Stimulated activated CD8-positive, alpha-beta memory T cell treated with anti-CD3 and anti-CD28 coated beads, Interleukin-15, amount 100 ng/mL, for 4 hours (primary cell): ENCODE data around the gene BCL2.
A peak's percentile ranks its signal among the peaks of the same experiment; 100 is the strongest.

Experiments used
- DNase-seq, 2 donors: peaks; one replicate each; pipeline ENCODE4 v3.0.0-alpha.2; 2020; ENCODE audit warnings: low read depth in 2 of 2

Gene BCL2

DNA sequence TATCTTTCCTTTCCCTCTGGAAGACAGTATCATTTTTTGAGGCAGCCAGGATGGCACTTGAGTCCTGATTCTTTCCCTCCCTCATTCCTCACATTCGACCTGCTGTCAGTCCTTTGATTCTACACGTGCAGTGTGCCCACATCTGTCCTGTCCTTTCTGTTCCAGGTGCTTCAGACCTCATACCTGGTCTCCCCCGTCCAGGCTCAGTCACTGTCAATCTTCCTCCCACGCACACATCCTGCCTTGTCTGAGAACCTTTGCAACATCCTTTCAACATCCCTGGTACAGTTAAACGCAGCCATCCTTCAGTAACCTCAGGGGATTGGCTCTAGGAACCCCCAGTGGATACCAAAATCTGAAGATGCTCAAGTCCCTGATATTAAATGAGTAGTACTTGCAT lies 10.1 kb downstream of the BCL2 start:
- DNase-seq, result no peak

DNA sequence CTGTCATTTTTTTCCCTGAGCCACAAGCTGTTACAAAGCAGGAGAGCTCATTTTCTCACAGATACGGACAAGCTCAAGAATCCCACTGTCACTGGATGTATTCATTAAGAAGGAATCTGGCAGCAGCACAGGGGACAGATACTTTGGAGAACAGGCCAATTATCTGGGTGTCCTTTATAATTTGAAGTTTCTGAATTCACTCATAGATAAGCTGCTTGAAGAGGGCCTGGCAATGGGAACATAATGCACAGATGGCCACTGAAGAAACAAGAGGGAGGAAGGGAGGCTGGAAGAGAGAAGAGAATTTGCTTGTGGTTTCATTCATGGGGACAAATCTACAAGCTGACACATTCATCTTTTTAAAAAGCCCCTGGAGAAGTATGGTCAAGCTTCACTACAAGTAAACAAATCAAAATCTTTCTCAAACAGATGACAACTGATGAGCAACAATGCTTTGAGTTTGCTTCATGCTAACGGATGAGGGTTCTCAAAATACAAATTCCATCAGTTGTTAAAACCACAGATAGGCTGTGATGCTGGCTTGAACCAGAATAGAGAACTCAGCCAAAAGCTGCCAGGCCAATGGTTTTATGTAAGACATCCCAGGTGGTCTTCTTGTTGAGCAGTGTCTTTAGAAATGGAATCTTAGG lies 11.9 kb downstream of the BCL2 start:
- DNase-seq, result no peak

GRCh38 chr18:63306819-63307550 lies 12.6 kb downstream of the BCL2 start:
- DNase-seq, result no peak

- DNase-seq, result no peak
Measured at GRCh38 chr18:63306249-63306648, 13.3 kb downstream of the BCL2 start.

DNA sequence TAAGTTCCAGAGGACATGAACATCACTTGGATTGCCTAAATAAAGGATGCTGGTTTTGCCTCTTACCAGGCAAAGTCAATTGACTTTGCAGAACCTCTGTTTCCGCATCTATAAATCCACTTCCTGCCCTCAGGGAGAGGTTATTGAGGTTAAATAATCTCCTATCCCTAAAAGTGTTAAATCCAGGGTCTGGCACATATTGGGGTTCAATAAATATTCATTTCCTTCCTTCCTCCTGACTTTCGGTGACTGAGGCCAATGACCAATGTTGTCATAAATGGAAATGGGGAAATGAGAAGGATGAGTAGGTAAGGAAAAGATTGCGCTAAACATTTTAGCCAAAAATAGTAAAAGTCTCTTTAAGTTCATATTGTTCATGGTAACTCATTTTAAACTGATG lies 16.0 kb downstream of the BCL2 start:
- no peak for DNase-seq

- no peak for DNase-seq
Measured at GRCh38 chr18:63302636-63303405, 16.7 kb downstream of the BCL2 start.

DNA sequence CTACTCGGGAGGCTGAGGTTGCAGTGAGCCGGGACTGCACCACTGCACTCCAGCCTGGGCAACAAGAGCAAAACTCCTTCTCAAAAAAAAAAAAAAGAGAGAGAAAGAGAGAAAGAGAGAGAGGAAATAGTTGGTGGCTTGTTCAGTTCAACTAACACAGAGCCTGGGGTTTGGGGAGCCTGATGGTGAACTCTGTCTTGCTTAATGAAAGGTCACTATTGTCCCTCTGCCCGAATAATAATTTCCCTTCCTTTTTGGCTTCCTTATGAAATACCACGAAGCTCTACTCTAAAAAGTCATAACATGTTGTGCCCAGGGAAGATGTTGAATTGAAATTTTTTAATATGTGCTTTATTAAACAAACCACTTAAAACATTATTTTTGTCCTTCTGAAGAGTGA lies 17.3 kb downstream of the BCL2 start:
- no peak for DNase-seq

GRCh38 chr18:63301434-63301833 lies 18.1 kb downstream of the BCL2 start:
- no peak for DNase-seq

GRCh38 chr18:63299837-63300745 lies 19.5 kb downstream of the BCL2 start:
- DNase-seq, result no peak

GRCh38 chr18:63298400-63299365 lies 20.9 kb downstream of the BCL2 start:
- DNase-seq, result no peak

DNA sequence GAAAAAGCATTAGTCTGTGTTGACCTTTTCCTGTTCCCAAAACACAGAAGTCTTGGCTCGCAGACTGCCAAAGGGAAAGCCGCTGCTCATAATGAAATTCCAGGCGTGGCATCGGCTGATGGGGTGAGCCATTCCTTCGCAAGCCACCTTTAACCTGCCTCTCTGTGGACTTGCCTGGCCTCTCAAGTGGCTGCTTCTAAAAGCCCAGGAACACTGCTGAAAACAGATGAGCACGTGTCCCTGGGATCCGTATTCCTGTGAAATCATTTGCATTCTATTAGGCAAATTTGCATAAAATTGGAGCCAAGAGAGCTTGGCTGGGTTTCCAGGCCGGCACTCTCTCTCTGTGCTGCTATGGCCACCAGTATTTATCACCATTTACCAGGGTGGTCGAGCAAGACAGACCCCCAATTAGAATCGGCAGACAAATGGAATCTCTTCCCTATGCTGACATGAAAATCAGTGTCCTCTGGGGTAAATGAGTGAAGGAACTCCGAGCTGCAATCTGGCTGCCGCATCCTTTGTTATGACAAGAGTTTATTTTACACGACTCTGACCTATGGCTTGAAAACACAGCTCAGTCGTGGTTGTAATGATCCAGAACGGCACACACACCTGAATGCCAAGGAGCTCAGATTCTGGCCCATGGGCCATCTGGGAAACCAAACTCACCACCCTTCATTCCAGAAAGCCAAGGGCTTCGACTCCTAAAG lies 21.7 kb downstream of the BCL2 start:
- no peak for DNase-seq

DNA sequence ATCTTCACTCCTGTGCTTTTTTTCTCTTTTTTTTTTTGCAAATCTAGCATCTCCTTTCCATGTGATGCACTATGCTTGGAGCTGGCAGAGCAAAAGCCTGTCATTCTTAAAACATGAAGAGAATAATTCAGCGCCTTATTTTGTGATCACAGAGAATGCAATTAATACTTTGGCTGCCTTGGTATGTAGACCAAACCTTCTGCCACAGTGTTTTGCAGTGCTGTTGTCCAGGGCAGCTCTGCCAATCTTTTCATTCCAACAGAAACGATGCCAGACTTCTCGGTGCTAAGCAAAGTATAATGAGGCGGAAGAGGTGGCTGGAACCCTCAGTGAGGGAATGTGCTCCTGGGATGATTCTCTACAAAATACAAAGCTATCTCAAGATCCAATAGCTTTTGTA lies 25.6 kb downstream of the BCL2 start:
- DNase-seq, result no peak

DNA sequence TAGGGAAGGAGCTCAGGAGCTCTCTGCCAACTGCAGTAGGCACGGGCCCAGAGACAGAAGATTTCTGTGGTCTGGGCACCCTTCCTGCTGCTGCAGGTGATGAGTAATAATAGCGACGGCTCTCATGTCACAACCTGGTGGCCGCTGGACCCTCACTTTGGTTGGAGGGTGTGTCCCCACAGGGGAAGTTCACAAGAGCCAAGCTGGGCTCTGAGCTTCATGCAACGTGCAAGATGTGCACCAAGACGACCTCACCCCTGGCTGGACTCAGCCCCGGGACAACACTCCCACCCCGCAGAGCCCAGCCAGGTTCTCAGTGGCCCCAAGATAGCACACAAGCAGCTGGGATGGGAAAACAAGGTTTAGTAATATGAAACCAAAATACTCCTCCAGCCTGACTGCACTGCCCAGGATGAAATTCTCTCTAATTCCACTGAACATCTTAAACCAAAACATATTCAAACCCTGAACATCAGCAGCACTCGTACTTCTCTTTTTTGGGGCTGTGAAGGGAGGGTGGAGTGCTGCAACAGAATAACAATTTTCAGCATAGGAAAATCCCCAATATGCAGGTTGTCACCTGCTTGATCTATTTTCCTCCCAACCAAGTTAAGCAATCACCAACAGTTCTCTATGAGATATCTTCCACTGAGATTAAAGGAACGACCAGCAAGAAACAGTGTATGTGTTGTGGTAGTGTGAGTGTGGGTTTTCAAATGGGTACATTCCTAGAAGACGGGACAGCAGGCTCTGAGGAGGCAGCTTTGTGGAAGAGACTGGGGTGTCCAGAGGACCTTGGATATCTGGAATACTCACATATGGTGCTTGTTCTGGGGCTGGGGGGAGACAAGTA lies 26.5 kb downstream of the BCL2 start:
- DNase-seq, result no peak

DNA sequence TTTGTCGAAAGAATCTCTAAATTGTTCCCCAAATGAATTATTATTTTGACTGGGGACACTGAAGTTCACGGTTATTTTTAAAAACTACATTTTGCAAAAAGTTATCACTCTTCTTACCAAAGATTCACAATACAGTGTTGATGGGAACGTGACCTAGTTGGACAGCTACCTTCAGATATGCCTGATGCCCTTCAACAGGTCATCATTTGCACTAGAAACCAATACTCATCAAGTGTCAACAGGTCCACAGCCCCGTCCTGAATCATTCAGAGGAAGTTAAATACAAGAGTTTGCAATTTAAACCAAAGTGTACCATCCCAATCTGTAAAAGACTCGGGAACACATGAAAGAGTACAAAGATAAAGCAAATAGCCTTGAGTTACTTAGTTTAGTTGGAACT lies 28.3 kb downstream of the BCL2 start:
- no peak for DNase-seq

GRCh38 chr18:63290821-63291200 lies 28.8 kb downstream of the BCL2 start:
- DNase-seq, result peak; percentile 15 to 27

DNA sequence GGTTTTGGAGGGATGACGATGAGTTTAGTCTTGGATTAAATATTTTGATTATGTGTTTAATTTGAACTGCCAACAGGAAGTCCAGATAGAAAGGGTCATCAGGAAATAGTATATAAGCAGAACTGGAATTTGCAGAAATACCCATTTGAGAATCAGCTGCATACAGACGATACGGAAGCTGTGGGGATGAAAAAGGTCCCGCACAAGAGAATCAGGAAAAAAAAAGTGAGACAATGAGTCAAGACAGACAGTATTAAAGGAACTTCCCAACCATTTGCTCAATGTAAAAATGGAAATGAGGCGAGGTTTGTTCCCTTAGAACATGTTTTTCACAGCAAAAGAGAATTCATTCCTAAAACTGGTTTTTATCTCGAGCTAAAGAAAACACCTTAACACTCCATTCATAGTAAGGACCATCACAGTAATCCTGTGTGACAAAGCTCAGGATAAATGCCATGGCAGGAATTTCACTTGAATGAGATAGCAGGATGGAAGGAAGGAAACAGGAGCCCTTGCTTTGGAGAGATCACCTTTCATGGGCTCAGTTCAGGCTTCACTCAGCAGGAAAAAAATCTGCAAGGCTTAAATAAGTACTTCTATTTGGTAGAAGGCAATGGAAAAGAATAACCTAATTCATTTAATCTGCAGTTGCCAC lies 29.3 kb downstream of the BCL2 start:
- no peak for DNase-seq

DNA sequence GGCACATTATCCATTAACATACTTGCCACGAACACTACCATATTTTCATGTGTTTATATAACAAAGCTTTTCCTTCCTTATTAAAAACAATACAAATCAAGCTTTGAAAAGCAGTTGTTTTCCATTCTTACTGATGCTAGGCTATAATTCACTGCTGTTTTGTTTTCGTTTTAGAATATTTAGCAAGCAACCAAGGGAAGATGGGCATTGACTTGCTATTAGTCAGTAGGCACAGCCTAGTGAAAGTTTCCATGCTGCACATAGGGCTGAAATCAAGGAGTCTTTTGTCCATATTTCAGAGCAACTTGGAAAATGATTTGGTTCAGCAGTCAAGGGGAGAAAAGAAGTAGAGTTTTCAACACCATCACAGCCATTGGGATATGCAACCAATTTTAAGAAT lies 31.3 kb downstream of the BCL2 start:
- DNase-seq, result no peak

GRCh38 chr18:63287691-63288220 lies 31.8 kb downstream of the BCL2 start:
- DNase-seq, result no peak
